ENCODE measurements around the gene TTC7B. TPM values are rescaled to one million over a fixed set of nuclear protein-coding genes. Genes with fewer than 3 reads are reported as not detected.

TTC7B gene
- total and polyA plus RNA-seq, 2 donors (not counting 3 experiments of a cell fraction or from before 2014, with no cell fraction given) = 46.8 to 76.5 TPM

DNA sequence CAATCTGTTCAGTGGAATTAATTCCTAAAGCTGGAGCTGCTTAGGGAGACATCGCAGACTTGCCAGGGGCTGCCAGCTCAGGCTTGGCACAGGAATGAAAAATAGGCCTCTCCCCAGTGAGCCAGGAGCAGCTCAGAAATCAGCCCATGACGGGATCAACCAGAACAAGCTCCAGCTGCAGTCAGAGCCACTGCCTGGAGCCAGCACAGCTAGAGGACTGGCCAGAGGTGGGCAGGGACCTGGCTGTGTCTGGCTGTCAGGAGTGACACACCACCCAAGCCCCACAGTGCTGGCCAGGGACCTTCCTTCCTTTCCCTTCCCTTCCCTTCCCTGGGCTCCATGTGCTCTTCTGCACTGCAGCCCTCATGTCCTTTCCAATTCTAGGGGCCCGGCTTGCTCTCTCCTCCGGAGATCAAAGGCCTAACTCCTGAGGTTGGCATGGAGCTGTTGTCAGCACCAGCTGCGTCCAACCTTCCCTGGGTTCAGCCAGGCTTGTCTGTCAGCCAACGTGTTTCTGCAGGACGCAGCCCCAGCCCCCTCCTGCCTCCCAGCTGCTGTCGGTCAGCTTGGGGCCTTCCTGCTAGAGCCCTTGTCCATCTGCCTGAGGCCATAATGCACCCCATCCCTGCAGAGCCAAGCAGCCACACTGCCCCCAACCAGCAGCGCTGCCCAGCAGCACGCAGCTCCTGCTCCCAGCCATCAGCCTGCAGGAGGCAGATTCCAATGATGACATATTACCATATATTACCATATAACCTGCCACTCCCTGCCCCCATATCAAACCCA lies 270.1 kb downstream of the TTC7B start:
- no peak overlapping the region for H3K9ac ChIP-seq (replicated peaks; ENCODE audit: extremely low read depth, insufficient read depth, low read length)
- H3K4me1 ChIP-seq (ENCODE audit: control insufficient read depth, extremely low read depth, insufficient read depth, low read length) = no peaks in the 10 kb centered on the region
- H3K36me3 ChIP-seq (ENCODE audit: control insufficient read depth in 2 of 2, extremely low read depth in 1 of 2, insufficient read depth in 2 of 2, low read length in 2 of 2) = peaks cover 0 to 2% of the 10 kb centered on the region in 2 experiments
- H3K4me3 ChIP-seq (replicated peaks in 1 of 3; ENCODE audit: insufficient read depth in 1 of 3, low read depth in 1 of 3, low read length in 3 of 3) = no peak overlapping the region
- TF ChIP-seq POLR2A (IDR thresholded peaks at IDR 0.05; ENCODE audit: low read depth, low read length) (no peak), POLR2AphosphoS5 (IDR thresholded peaks at IDR 0.05; ENCODE audit: insufficient read depth, low read depth, low read length) (no peak), EZH2 (IDR thresholded peaks at IDR 0.05; ENCODE audit: borderline replicate concordance, low read depth, low read length, severe bottlenecking) (no peak), JUN (IDR thresholded peaks at IDR 0.05; ENCODE audit: borderline replicate concordance, insufficient read depth, insufficient read length, low read depth) (no peak), GATA2 (IDR thresholded peaks at IDR 0.05; ENCODE audit: insufficient read depth, insufficient read length, low read depth, low read length) (no peak), FOS (IDR thresholded peaks at IDR 0.05; ENCODE audit: borderline replicate concordance, insufficient read depth, low read length) (no peak), MYC (IDR thresholded peaks at IDR 0.05; ENCODE audit: low read depth, low read length) (no peak)
- TF ChIP-seq, protein P1, sequence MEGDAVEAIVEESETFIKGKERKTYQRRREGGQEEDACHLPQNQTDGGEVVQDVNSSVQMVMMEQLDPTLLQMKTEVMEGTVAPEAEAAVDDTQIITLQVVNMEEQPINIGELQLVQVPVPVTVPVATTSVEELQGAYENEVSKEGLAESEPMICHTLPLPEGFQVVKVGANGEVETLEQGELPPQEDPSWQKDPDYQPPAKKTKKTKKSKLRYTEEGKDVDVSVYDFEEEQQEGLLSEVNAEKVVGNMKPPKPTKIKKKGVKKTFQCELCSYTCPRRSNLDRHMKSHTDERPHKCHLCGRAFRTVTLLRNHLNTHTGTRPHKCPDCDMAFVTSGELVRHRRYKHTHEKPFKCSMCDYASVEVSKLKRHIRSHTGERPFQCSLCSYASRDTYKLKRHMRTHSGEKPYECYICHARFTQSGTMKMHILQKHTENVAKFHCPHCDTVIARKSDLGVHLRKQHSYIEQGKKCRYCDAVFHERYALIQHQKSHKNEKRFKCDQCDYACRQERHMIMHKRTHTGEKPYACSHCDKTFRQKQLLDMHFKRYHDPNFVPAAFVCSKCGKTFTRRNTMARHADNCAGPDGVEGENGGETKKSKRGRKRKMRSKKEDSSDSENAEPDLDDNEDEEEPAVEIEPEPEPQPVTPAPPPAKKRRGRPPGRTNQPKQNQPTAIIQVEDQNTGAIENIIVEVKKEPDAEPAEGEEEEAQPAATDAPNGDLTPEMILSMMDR (IDR thresholded peaks at IDR 0.05; ENCODE audit: extremely low read depth in 1 of 2, insufficient read depth in 1 of 2, low read depth in 1 of 2, low read length in 2 of 2) = no peak
- TF ChIP-seq, protein P2, sequence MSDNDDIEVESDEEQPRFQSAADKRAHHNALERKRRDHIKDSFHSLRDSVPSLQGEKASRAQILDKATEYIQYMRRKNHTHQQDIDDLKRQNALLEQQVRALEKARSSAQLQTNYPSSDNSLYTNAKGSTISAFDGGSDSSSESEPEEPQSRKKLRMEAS (IDR thresholded peaks at IDR 0.05; ENCODE audit: insufficient read depth, insufficient read length) = no peak
- no peaks in the 10 kb centered on the region for H3K79me2 ChIP-seq (ENCODE audit: control insufficient read depth, insufficient read depth, low read length)
- CTCF ChIA-PET = interaction anchor here (0.8 to 1.1 kb wide), 2 partner anchors 147 to 150 kb away, joined by 4 read pairs; no protein-coding TSS in a partner anchor
- no peaks in the 10 kb centered on the region for H3K9me3 ChIP-seq (replicated peaks; ENCODE audit: control insufficient read depth, insufficient read depth, low read length)
- H3K4me2 ChIP-seq (ENCODE audit: insufficient read depth, low read length) = no peak overlapping the region
- no peak overlapping the region for H3K27ac ChIP-seq (ENCODE audit: insufficient read depth, low read depth, low read length)
- no TSS peak for BruUV-seq (replicated peaks)
- no peak for DNase-seq (ENCODE audit: low read depth, low spot score)
- no peaks in the 10 kb centered on the region for H4K20me1 ChIP-seq (replicated peaks; ENCODE audit: control insufficient read depth, extremely low read depth, insufficient read depth, low read length)
- FAIRE-seq = no peak
- no peaks in the 10 kb centered on the region for H3K27me3 ChIP-seq (ENCODE audit: control insufficient read depth in 2 of 2, insufficient read depth in 2 of 2, low read length in 2 of 2)
- H2AFZ ChIP-seq (ENCODE audit: low read depth, low read length) = no peak overlapping the region
- H3K9me1 ChIP-seq (replicated peaks; ENCODE audit: control insufficient read depth, extremely low read depth, insufficient read depth, low read length) = no peaks in the 10 kb centered on the region
- POLR2A ChIA-PET = no interaction called here
- dilution Hi-C loops (cut with MboI; ENCODE audit: extremely low pct_ligation_motif_present, low sequenced_read_pairs) = no loop called here
- intact Hi-C loops (cut with micrococcal nuclease) = no loop called here

Measured in endothelial cell of umbilical vein (primary cell).